CMK (cell line): ENCODE data around the gene RTF2.
"Not testable (repeated sequence)": the region's sequence is repeated elsewhere in the genome, so short reads cannot be mapped to it uniquely, and the experiment has no call there.

Experiments used
- DNase-seq: peaks from one replicate; pipeline ENCODE4 v3.0.0-alpha.2; 2010; ENCODE audit warnings: low read depth

Gene RTF2

GRCh38 chr20:56488566-56488965, 20.1 kb downstream of the RTF2 start:
- no peak for DNase-seq

- no peak for DNase-seq
These were observed 32.7 kb downstream of the RTF2 start for GRCh38 chr20:56501116-56501515.

GRCh38 chr20:56503916-56504315, 35.5 kb downstream of the RTF2 start:
- DNase-seq, result no peak

- DNase-seq, result no peak
These were observed 36.1 kb downstream of the RTF2 start for GRCh38 chr20:56504373-56505005.

GRCh38 chr20:56506103-56506502, 37.7 kb downstream of the RTF2 start:
- DNase-seq, result no peak

GRCh38 chr20:56511926-56512325, 43.5 kb downstream of the RTF2 start:
- DNase-seq, result no peak

GRCh38 chr20:56513161-56514150, 45.0 kb downstream of the RTF2 start:
- DNase-seq, result no peak

- no peak for DNase-seq
These were observed 48.2 kb downstream of the RTF2 start for GRCh38 chr20:56516631-56517030.

- no peak for DNase-seq
These were observed 48.8 kb downstream of the RTF2 start for GRCh38 chr20:56517211-56517610.

- no peak for DNase-seq
These were observed 49.2 kb downstream of the RTF2 start for GRCh38 chr20:56517641-56518040.

GRCh38 chr20:56518126-56518525, 49.7 kb downstream of the RTF2 start:
- DNase-seq, result no peak

GRCh38 chr20:56518721-56519398, 50.4 kb downstream of the RTF2 start:
- DNase-seq, result no peak

- DNase-seq, result no peak
These were observed 51.1 kb downstream of the RTF2 start for GRCh38 chr20:56519551-56519950.

GRCh38 chr20:56520180-56520579, 51.8 kb downstream of the RTF2 start:
- DNase-seq, result no peak

- not testable (repeated sequence) for DNase-seq
These were observed 52.4 kb downstream of the RTF2 start for GRCh38 chr20:56520746-56521354.

GRCh38 chr20:56522311-56522710, 53.9 kb downstream of the RTF2 start:
- DNase-seq, result no peak

GRCh38 chr20:56524444-56524843, 56.0 kb downstream of the RTF2 start, which contains the start of gene FAM209A:
TSS of gene FAM209A (plus strand) at chr20:56524744. CDS start at chr20:56524809, 65 bp downstream.
- not testable (repeated sequence) for DNase-seq

GRCh38 chr20:56527521-56527920, 59.1 kb downstream of the RTF2 start:
- no peak for DNase-seq

- DNase-seq, result not testable (repeated sequence)
These were observed 64.5 kb downstream of the RTF2 start, which contains the start of gene FAM209B for GRCh38 chr20:56532946-56533345. TSS of gene FAM209B (plus strand) at chr20:56533246. CDS start at chr20:56533342, 96 bp downstream.

- DNase-seq, result no peak
These were observed 69.6 kb downstream of the RTF2 start for GRCh38 chr20:56537997-56538396.

- DNase-seq, result no peak
These were observed 72.0 kb downstream of the RTF2 start for GRCh38 chr20:56540415-56540814.

- no peak for DNase-seq
These were observed 74.1 kb downstream of the RTF2 start for GRCh38 chr20:56542489-56543030.
